Measurements from ENCODE around the gene NTM. TPM values are rescaled to one million over a fixed set of nuclear protein-coding genes. Genes with fewer than 3 reads are reported as not detected.

Gene NTM
- total and polyA plus RNA-seq, 2 of the 8 experiments (the other 6 are each of a cell fraction or from before 2014, with no cell fraction given) = 13.4 to 20.0 TPM

DNA sequence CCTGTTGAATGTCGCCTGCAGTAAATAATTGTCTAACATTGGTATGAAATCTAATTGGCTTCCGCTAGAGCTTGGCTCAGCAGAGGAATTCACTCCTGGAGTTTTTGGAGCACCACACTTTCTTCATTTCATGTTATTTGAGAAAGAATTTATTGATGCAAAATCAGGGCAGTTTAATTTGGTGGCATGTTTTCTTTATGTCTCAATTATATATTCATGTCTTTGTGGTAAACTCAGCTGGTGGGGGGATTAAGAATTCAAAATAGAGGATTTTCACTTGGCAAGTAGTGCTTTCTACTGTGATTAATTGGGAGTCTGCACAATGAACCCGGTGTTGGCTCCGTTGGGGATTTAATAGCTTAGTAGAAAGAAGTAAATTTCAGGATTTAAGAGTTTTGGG is 784.4 kb downstream of the NTM start:
- Histone ChIP-seq H3K23ac (ENCODE audit: insufficient read length) (no peak overlapping the region), H4K20me1 (replicated peaks in 1 of 2; ENCODE audit: control insufficient read depth in 1 of 2, insufficient read depth in 2 of 2, low read length in 2 of 2) (no peaks in the 10 kb centered on the region), H2BK12ac (ENCODE audit: low read depth, low read length) (no peak overlapping the region), H2BK5ac (ENCODE audit: low read depth, low read length) (no peak overlapping the region), H3K27me3 (replicated peaks in 1 of 4; ENCODE audit: control insufficient read depth in 3 of 4, extremely low read depth in 1 of 4, insufficient read depth in 3 of 4, low read length in 3 of 4) (no peaks in the 10 kb centered on the region), H3K18ac (ENCODE audit: extremely low read depth, low read length) (no peak overlapping the region), H3K9me3 (ENCODE audit: insufficient read depth in 2 of 2, low read depth in 1 of 2, low read length in 1 of 2) (peaks cover 0 to 2% of the 10 kb centered on the region in 2 experiments; a peak in 1 of 4 replicates), H4K5ac (ENCODE audit: insufficient read length, low read depth, low read length) (no peak overlapping the region), H3K14ac (ENCODE audit: insufficient read length) (no peak overlapping the region), H2AK5ac (ENCODE audit: low read depth, low read length) (no peak overlapping the region), H3K56ac (replicated peaks; ENCODE audit: insufficient read length, low read depth, low read length) (no peak overlapping the region), H3K23me2 (ENCODE audit: low read depth, low read length) (no peaks in the 10 kb centered on the region), H3K4me2 (ENCODE audit: insufficient read depth in 1 of 2, low read depth in 2 of 2, low read length in 2 of 2) (no peak overlapping the region), H3K79me1 (ENCODE audit: low read depth, low read length) (no peaks in the 10 kb centered on the region), H3K4me3 (ENCODE audit: extremely low read depth in 1 of 4, insufficient read depth in 2 of 4, low read depth in 3 of 4, low read length in 4 of 4) (no peak overlapping the region), H4K91ac (replicated peaks; ENCODE audit: insufficient read length, low read length) (no peak overlapping the region), H2BK15ac (ENCODE audit: low read length) (no peak overlapping the region), H2BK120ac (replicated peaks; ENCODE audit: low read depth, low read length) (no peak overlapping the region), H3K79me2 (ENCODE audit: control insufficient read depth in 1 of 2, insufficient read depth in 2 of 2, low read length in 2 of 2) (no peaks in the 10 kb centered on the region), H3K9ac (replicated peaks in 1 of 4; ENCODE audit: extremely low read depth in 1 of 4, low read depth in 3 of 4, low read length in 3 of 4) (no peak overlapping the region), H4K8ac (ENCODE audit: extremely low read depth, insufficient read depth, low read length) (no peak overlapping the region), H2BK20ac (ENCODE audit: low read length) (no peak overlapping the region), H3K36me3 (ENCODE audit: control insufficient read depth in 2 of 4, insufficient read depth in 4 of 4, low read length in 3 of 4) (no peaks in the 10 kb centered on the region; a peak in 1 of 8 replicates), H3K4ac (replicated peaks; ENCODE audit: insufficient read length, low read depth, low read length) (no peak overlapping the region), H3K4me1 (replicated peaks in 1 of 4; ENCODE audit: control insufficient read depth in 3 of 4, insufficient read depth in 4 of 4, low read length in 3 of 4) (no peaks in the 10 kb centered on the region; a peak in 1 of 7 replicates), H2AFZ (ENCODE audit: low read length) (no peak overlapping the region), H3K27ac (ENCODE audit: low read depth, low read length) (no peak overlapping the region)
- FAIRE-seq (no peak), DNase-seq (ENCODE audit: low read depth in 1 of 2, low spot score in 2 of 2) (no peak)
- ChIA-PET CTCF (ENCODE audit: partially characterized antibody) (interaction anchor here (4.2 kb wide), 1 partner anchor 41 kb away, joined by 16 read pairs; no protein-coding TSS in a partner anchor), POLR2A (ENCODE audit: partially characterized antibody) (no interaction called here)
- 90% methylated on average over 4 of the region's 4 CpGs; no CpG with 5 or more reads in 1 of the 2 experiments for WGBS, 2 experiments (ENCODE audit: extremely low coverage in 1 of 2, insufficient coverage in 1 of 2, insufficient read length in 1 of 2, insufficient replicate concordance in 2 of 2, low coverage in 1 of 2, low lambda C conversion rate in 2 of 2, missing lambda C conversion rate in 1 of 2)
- TF ChIP-seq RBBP5 (IDR thresholded peaks at IDR 0.05; ENCODE audit: borderline replicate concordance, low read depth, low read length) = no peak
- TF ChIP-seq KDM1A (IDR thresholded peaks at IDR 0.05; ENCODE audit: borderline replicate concordance, low read length) = no peak
- TF ChIP-seq, protein P1, sequence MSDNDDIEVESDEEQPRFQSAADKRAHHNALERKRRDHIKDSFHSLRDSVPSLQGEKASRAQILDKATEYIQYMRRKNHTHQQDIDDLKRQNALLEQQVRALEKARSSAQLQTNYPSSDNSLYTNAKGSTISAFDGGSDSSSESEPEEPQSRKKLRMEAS (IDR thresholded peaks at IDR 0.05) = no peak
- TF ChIP-seq RXRA (IDR thresholded peaks at IDR 0.05; ENCODE audit: insufficient read depth, low read depth, low read length) = no peak
